Spleen (tissue), 11 donors: Measurements from ENCODE around the gene RPRD1A. TPM values are rescaled to one million over a fixed set of nuclear protein-coding genes. Genes with fewer than 3 reads are reported as not detected.

ENCODE experiments used
- DNase-seq: peaks from one replicate; pipeline ENCODE4 v3.0.0-alpha.2; 2020
- H3K27ac ChIP-seq, 8 donors: fragments of 200-600 bp; sonication (generic) in 7 of 8; 1 replicate in 4 of 8; 2 replicates in 4 of 8; pipeline versions ENCODE4 v1.5.0 to v1.8.0; 2016 to 2021; ENCODE audit warnings: inconsistent platforms in 4 of 8, mild to moderate bottlenecking in 4 of 8, moderate library complexity in 1 of 8
- H3K27me3 ChIP-seq, 7 donors: fragments of 200-600 bp; sonication (generic) in 6 of 7; replicated peaks in 1 of 7; 1 replicate in 4 of 7; 2 replicates in 3 of 7; pipeline versions ENCODE4 v1.5.0 to v1.8.0; 2016 to 2021; ENCODE audit warnings: inconsistent platforms in 3 of 7, mild to moderate bottlenecking in 1 of 7
- H3K36me3 ChIP-seq, 6 donors: fragments of 200-600 bp; sonication (generic) in 5 of 6; 1 replicate in 4 of 6; 2 replicates in 2 of 6; pipeline versions ENCODE4 v1.5.0 to v1.8.0; 2016 to 2021; ENCODE audit warnings: inconsistent platforms in 2 of 6
- H3K4me1 ChIP-seq, 6 donors: fragments of 200-600 bp; sonication (generic) in 5 of 6; 1 replicate in 3 of 6; 2 replicates in 3 of 6; pipeline versions ENCODE4 v1.5.0 to v1.8.0; 2016 to 2021; ENCODE audit warnings: inconsistent platforms in 3 of 6
- H3K4me3 ChIP-seq, 8 donors: fragments of 200-600 bp; sonication (generic) in 7 of 8; 1 replicate in 4 of 8; 2 replicates in 4 of 8; pipeline versions ENCODE4 v1.5.0 to v1.8.0; 2016 to 2021; ENCODE audit warnings: inconsistent platforms in 4 of 8, mild to moderate bottlenecking in 4 of 8, moderate library complexity in 2 of 8
- H3K9me3 ChIP-seq, 8 donors: fragments of 200-600 bp; sonication (generic) in 7 of 8; 1 replicate in 4 of 8; 2 replicates in 4 of 8; pipeline versions ENCODE4 v1.5.0 to v1.8.0; 2016 to 2021; ENCODE audit warnings: inconsistent platforms in 4 of 8
- POLR2A ChIP-seq, 3 donors: fragments of 450-650 bp; IDR thresholded peaks; one replicate each; pipeline ENCODE4 v1.5.1; 2017; ENCODE audit warnings: antibody characterized with exemption in 3 of 3, mild to moderate bottlenecking in 1 of 3
- POLR2AphosphoS5 ChIP-seq, 3 donors: sonication (generic); formaldehyde crosslinking; IDR thresholded peaks; one replicate each; pipeline ENCODE4 v1.5.1; 2017; ENCODE audit warnings: antibody characterized with exemption in 3 of 3
- WGBS, 5 donors: extraction: QIAGEN DNeasy Blood & Tissue Kit in 3 of 5; methylation state at CpG; one replicate each; pipeline versions ENCODE4 v1.1.5 to v1.1.7; 2013 to 2018; 5-methylcytosine and 5-hydroxymethylcytosine counted together
- intact Hi-C: fragments of 100-400 bp; cut with DNase I; formaldehyde crosslinking; loops from one replicate; pipeline ENCODE4 v1.15.0; 2023; ENCODE audit warnings: low total_unique reads
- polyA plus RNA-seq, 3 donors: library from polyadenylated mRNA; stranded (reverse); fragments of 200-250 nt; gene quantifications; one replicate each; pipeline ENCODE4 v1.2.1, GENCODE V29; 2013
- total RNA-seq, 7 donors: library from RNA; depleted of rRNA in 3 of 7; stranded (reverse); fragments of >200 nt in 3 of 7; fragmentation: NEBNext Ultra II Directional in 4 of 7; extraction: Animal tissue kit (Norgen Biotek cat#: 25700) in 4 of 7; gene quantifications; one replicate each; pipeline versions ENCODE4 v1.1.0 to v1.2.1, GENCODE V29; 2016 to 2021
- TF ChIP-seq, protein P1 (sequence below), 11 experiments: fragments of 200-600 bp in 7 of 11; fragments of 450-650 bp in 4 of 11; sonication (generic) in 4 of 11; IDR thresholded peaks in 8 of 11; conservative IDR thresholded peaks in 3 of 11; 1 replicate in 7 of 11; 2 replicates in 4 of 11; pipeline versions ENCODE4 v1.4.0 to v1.8.0; 2016 to 2021; ENCODE audit warnings: antibody characterized with exemption in 11 of 11, inconsistent platforms in 4 of 11, mild to moderate bottlenecking in 1 of 11
- donor health status: healthy with polysubstance abuse.
- donor health status: DM: no; HTN: no; CAD: no; lungs with moderate emphysema.
- donor health status: DM: no; HTN: no; CAD: no.
- donor health status: Bipolar disorder and iron deficiency.
- donor health status: healthy.
- donor health status: DM: no; HTN: no; CAD: no.
- donor health status: DM: yes; HTN: yes; CAD: no.

Gene RPRD1A
- total and polyA plus RNA-seq, 10 donors = 15.8 to 69.3 (median 47.1) TPM

DNA sequence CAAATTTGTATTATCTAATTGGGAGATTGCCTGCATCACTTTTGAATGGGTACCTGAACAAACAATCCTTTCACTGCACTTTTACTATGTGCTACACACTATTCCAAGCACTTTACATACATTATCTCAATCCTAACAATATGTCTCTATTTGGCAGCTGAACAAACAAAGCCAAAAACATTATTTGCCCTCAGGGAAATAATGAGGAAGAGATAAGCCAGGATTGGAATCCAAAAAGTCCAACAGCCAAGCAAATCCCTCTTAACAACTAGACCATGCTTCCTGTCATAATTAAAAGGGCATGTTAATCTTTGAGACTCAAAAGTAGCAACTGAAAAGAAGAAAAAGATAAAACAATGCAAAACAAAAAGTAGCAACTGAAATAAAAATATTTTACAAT, 32.1 kb downstream of the RPRD1A start:
- Histone ChIP-seq H3K4me3 (no peak overlapping the region), H3K27me3 (no peaks in the 10 kb centered on the region), H3K4me1 (peaks cover 0 to 61% (median 33%) of the 10 kb centered on the region in 6 donors), H3K27ac (no peak overlapping the region), H3K9me3 (peaks cover 0 to 23% (median 20%) of the 10 kb centered on the region in 8 donors), H3K36me3 (peaks cover 0 to 41% (median 13%) of the 10 kb centered on the region in 6 donors)
- no peak for DNase-seq
- intact Hi-C loops = no loop called here
- TF ChIP-seq POLR2AphosphoS5 (IDR thresholded peaks at IDR 0.05) = no peak
- TF ChIP-seq POLR2A (IDR thresholded peaks at IDR 0.05) = no peak
- TF ChIP-seq, protein P1, sequence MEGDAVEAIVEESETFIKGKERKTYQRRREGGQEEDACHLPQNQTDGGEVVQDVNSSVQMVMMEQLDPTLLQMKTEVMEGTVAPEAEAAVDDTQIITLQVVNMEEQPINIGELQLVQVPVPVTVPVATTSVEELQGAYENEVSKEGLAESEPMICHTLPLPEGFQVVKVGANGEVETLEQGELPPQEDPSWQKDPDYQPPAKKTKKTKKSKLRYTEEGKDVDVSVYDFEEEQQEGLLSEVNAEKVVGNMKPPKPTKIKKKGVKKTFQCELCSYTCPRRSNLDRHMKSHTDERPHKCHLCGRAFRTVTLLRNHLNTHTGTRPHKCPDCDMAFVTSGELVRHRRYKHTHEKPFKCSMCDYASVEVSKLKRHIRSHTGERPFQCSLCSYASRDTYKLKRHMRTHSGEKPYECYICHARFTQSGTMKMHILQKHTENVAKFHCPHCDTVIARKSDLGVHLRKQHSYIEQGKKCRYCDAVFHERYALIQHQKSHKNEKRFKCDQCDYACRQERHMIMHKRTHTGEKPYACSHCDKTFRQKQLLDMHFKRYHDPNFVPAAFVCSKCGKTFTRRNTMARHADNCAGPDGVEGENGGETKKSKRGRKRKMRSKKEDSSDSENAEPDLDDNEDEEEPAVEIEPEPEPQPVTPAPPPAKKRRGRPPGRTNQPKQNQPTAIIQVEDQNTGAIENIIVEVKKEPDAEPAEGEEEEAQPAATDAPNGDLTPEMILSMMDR (IDR thresholded peaks at IDR 0.05 in 8 of 11, conservative IDR thresholded peaks at IDR 0.05 in 3 of 11) = no peak

DNA sequence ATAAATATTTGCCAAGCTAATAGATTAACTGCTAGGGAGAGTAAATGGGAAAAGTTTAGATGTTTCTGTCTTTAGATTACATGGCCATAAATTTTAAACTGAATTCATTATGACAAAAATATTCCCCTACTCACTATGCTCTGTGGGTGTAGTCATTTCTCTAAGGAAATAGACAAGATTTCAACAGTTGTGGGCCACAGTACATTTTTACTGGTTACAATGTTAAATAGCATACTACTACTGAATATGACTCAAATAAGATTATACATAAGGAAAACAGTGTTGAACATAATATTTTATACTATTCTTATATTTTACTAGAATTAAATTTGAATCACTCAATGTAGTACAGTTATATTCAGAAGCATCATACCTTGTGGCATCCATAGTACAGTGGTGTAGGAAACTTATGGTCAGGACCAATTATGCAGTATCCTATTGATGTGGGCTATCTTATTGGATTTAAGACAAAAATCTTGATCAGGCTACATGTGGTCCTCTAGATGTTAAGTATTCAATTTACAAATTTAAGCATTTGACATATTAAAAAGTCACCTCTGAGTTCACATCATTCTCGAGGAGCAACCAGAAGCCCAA, 33.0 kb downstream of the RPRD1A start:
- no peak overlapping the region for H3K27ac ChIP-seq
- no peak overlapping the region for H3K4me3 ChIP-seq
- H3K4me1 ChIP-seq = peaks cover 0 to 66% (median 33%) of the 10 kb centered on the region in 6 donors
- no peak for DNase-seq
- peaks cover 0 to 49% (median 17%) of the 10 kb centered on the region in 6 donors for H3K36me3 ChIP-seq
- peaks cover 0 to 22% (median 20%) of the 10 kb centered on the region in 8 donors for H3K9me3 ChIP-seq
- intact Hi-C loops = no loop called here
- no peaks in the 10 kb centered on the region for H3K27me3 ChIP-seq
- 85 to 98% (median 91%) methylated on average over 1 of the region's 1 CpG for WGBS, 5 donors
- no peak for TF ChIP-seq POLR2A (IDR thresholded peaks at IDR 0.05)
- TF ChIP-seq POLR2AphosphoS5 (IDR thresholded peaks at IDR 0.05) = no peak
- TF ChIP-seq, protein P1 (IDR thresholded peaks at IDR 0.05 in 8 of 11, conservative IDR thresholded peaks at IDR 0.05 in 3 of 11) = no peak

DNA sequence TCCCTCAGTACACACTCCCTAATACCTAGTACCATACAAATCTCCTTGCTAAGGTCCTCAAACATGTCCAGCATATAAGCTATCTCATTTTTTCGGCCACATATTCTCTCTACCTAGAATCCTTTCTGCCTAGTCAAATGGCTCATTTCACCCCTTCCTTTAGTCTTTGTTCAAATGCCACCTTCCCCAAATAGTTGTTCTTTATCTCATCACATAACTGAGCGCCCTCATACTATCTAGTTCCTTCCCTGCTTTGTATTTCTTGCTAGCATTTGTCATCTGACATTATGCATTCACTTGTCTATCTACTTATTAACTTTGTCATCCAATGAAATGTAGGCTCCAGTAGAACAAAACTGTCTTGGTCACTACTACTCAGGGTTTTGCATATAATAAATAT, 35.5 kb downstream of the RPRD1A start:
- H3K36me3 ChIP-seq = peaks cover 0 to 47% (median 14%) of the 10 kb centered on the region in 6 donors
- TF ChIP-seq POLR2AphosphoS5 (IDR thresholded peaks at IDR 0.05) = no peak
- TF ChIP-seq, protein P1 (IDR thresholded peaks at IDR 0.05 in 8 of 11, conservative IDR thresholded peaks at IDR 0.05 in 3 of 11) = no peak
- no peak for TF ChIP-seq POLR2A (IDR thresholded peaks at IDR 0.05)
- H3K4me1 ChIP-seq = peaks cover 0 to 71% (median 33%) of the 10 kb centered on the region in 6 donors
- H3K27ac ChIP-seq = peak overlapping the region in 2 of 8 donors; percentile 29 to 41
- 85 to 94% (median 91%) methylated on average over 2 of the region's 2 CpGs for WGBS, 5 donors
- no peak for DNase-seq
- H3K9me3 ChIP-seq = no peaks in the 10 kb centered on the region
- H3K27me3 ChIP-seq = no peaks in the 10 kb centered on the region
- intact Hi-C loops = no loop called here
- no peak overlapping the region for H3K4me3 ChIP-seq

DNA sequence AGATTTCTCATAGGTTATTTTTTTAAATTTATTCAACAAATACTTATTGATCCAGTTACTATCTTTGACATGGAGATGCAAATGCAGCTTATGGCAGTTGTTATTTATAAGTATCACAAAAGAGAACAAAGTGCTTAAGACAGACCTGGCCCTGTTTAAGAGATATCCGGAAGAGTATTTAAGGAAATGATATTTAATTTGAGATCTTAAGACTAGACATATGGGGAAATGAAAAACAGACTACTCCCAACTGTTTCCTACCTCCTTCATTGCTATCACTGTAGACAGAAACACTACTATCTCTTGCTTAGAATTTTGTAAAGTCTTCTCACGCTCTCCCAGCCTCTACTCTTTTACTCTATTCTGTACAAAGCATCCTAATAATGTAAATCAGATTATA, 36.0 kb downstream of the RPRD1A start:
- Histone ChIP-seq H3K27ac (peak overlapping the region in 2 of 8 donors; percentile 29 to 41), H3K27me3 (no peaks in the 10 kb centered on the region), H3K36me3 (peaks cover 0 to 52% (median 19%) of the 10 kb centered on the region in 6 donors), H3K4me3 (no peak overlapping the region), H3K9me3 (no peaks in the 10 kb centered on the region), H3K4me1 (peaks cover 0 to 68% (median 33%) of the 10 kb centered on the region in 6 donors)
- intact Hi-C loops = no loop called here
- TF ChIP-seq POLR2AphosphoS5 (IDR thresholded peaks at IDR 0.05) = no peak
- TF ChIP-seq, protein P1 (IDR thresholded peaks at IDR 0.05 in 8 of 11, conservative IDR thresholded peaks at IDR 0.05 in 3 of 11) = no peak
- no peak for TF ChIP-seq POLR2A (IDR thresholded peaks at IDR 0.05)
- DNase-seq = no peak
- 67 to 74% (median 73%) methylated on average over 2 of the region's 2 CpGs for WGBS, 5 donors
